DOHH2 (cell line): ENCODE measurements around the gene ARHGAP22.

Source experiments
- EZH2phosphoT487 ChIP-seq: fragments of 200-600 bp; sonication (generic); IDR thresholded peaks from 2 replicates; pipeline ENCODE4 v1.6.1; 2017; ENCODE audit warnings: borderline replicate concordance, mild to moderate bottlenecking, antibody characterized with exemption, low read length, moderate library complexity, mixed read lengths
- TF ChIP-seq, protein P1 (sequence below): fragments of 200-600 bp; sonication (generic); IDR thresholded peaks from one replicate; pipeline ENCODE4 v1.5.1; 2014; ENCODE audit warnings: antibody characterized with exemption, mild to moderate bottlenecking, low read depth, low read length; ENCODE audit not compliant: poor library complexity, severe bottlenecking

DNA sequence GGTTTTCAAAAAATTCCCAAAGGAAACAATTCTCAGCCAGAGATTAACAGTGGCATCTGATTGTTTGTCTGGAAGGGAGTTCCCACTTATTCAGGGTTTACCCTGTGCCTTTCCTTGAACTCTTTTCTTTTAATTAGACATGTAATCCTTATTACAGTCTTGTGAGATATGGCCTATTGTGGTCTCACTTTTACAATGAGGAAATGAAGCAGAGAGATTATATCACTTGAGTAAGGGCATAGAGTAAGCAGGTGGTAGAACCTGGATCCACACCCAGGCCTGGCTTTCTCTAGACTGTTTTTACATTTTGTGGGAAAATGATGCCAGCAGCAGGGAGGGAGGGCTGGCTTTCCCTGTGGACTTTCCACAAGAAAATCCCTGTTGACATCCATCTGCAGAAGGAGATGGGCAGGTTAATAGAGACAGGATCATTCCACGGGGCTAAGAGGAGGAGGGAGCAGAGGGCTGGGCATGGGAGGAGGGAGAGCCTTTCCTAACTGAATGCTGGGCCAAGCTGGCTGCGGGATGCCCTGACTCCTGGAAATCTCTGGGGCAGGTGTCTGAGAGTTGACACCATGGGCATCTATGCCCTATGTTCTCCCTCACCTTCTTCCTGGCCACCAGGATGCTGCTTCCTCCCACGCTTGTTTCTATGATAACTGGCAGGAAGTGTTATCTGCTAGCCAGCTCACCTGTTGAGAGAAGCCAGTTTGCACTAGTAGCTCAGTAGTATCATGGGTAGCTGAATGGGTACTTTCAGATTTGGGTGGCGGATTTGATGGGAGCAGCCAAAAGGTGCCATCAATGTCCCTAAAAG, 28.7 kb upstream of the ARHGAP22 start:
- TF ChIP-seq, protein P1, sequence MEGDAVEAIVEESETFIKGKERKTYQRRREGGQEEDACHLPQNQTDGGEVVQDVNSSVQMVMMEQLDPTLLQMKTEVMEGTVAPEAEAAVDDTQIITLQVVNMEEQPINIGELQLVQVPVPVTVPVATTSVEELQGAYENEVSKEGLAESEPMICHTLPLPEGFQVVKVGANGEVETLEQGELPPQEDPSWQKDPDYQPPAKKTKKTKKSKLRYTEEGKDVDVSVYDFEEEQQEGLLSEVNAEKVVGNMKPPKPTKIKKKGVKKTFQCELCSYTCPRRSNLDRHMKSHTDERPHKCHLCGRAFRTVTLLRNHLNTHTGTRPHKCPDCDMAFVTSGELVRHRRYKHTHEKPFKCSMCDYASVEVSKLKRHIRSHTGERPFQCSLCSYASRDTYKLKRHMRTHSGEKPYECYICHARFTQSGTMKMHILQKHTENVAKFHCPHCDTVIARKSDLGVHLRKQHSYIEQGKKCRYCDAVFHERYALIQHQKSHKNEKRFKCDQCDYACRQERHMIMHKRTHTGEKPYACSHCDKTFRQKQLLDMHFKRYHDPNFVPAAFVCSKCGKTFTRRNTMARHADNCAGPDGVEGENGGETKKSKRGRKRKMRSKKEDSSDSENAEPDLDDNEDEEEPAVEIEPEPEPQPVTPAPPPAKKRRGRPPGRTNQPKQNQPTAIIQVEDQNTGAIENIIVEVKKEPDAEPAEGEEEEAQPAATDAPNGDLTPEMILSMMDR: no peak
- no peak for TF ChIP-seq EZH2phosphoT487
